Stimulated activated CD8-positive, alpha-beta memory T cell treated with anti-CD3 and anti-CD28 coated beads, Interleukin-4, amount 100 ng/mL, for 24 hours (primary cell): ENCODE measurements around the gene DDO.

Experiments
- DNase-seq: peaks from one replicate; pipeline ENCODE4 v3.0.0-alpha.2; 2020; ENCODE audit warnings: low read depth

The DDO gene

DNA sequence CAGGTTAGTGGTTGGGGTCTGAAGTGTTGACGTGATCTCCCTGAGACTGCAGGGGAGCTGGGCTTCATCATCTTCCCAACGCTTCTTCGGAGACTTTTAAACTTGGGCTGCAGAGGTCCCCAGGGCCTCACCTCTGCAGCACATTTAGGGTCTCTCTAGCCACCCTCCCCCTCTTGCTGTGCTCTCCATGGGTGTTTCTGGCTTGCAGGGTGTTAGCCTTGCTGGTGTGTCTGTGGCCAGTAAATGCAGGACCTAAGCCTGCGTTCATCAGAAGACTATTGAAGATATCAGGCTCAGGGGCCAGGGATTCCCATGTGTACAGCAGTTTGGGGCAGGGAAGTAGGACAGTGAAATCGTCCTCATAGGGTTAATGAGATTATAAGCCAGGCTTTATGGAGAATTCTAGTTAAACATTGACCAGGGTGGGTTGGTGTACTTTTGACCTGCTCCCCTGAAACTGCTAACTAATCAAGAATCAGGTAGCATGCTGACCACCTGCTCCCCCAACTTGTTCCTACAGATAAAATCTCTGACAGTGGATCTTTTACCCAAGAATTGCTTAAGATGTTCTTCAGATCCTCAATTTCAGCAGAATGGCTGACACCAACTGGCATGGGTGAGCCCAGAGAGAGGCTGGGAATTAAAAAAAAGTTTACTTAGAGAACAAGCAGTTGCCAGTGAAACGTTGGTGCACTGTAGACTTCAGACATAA, 3.8 kb upstream of the DDO start:
- DNase-seq = no peak

DNA sequence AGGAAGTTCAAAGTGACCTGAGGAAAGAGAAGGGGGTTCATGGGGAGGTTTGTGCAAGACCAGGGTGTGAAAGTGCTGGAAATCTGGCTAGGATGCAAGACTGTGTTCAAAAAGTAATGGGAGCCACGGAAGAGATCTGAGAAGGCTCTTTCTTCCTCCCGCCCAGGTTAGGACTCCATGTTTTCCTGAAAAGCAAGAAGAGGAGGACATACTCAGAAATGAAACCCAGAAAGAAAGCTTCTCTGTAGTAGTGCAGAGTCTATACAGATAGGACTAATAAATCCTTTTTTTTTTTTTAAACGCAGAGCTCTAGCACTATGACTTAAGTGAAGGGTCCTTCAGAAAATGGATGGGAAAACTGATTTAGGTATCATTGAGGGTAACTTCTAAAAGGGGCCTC, 3.2 kb upstream of the DDO start:
- no peak for DNase-seq

GRCh38 chr6:110414669-110415068, 706 bp downstream of the DDO start:
- no peak for DNase-seq

DNA sequence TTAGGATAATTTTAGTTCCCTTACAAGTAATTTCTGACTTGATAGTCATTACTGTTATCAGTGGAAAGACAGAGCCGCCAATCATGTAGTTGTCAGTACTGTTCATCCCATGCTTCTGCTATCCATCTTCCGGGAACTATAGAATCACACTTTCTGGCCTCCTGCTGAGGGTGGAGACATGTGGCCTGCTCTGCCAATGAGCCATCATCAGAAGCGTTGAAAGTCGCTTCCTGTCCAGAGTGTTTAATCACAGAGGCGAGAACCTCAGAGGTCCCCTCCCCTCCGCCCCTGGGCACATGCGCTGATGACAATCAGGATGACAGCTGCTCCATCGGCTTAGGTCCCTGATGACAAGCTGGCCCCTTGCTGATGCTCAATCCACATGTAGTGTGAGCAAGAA, 3.0 kb downstream of the DDO start:
- no peak for DNase-seq

DNA sequence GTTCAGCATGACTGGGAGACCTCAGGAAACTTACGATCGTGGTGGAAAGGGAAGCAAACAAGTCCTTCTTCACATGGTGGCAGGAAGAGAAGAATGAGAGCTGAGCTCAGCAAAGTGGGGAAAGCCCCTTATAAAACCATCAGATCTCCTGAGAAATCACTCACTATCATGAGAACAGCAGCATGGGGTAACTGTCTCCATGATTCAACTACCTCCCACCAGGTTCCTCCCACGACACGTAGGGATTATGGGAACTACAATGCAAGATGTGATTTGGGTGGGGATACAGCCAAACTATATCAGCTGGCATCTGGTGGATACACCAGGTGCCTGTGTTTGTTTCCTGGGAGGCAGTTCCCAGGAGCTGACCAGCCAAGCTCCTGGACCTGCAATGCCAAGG, 4.9 kb downstream of the DDO start:
- no peak for DNase-seq

GRCh38 chr6:110409794-110410193, 5.6 kb downstream of the DDO start:
- DNase-seq = no peak

GRCh38 chr6:110408901-110409300, 6.5 kb downstream of the DDO start:
- no peak for DNase-seq

- DNase-seq = no peak
These were observed 10.8 kb downstream of the DDO start for GRCh38 chr6:110404607-110405006.

GRCh38 chr6:110401585-110402176, 13.7 kb downstream of the DDO start:
- no peak for DNase-seq

- no peak for DNase-seq
These were observed 15.2 kb downstream of the DDO start for GRCh38 chr6:110400208-110400607.

DNA sequence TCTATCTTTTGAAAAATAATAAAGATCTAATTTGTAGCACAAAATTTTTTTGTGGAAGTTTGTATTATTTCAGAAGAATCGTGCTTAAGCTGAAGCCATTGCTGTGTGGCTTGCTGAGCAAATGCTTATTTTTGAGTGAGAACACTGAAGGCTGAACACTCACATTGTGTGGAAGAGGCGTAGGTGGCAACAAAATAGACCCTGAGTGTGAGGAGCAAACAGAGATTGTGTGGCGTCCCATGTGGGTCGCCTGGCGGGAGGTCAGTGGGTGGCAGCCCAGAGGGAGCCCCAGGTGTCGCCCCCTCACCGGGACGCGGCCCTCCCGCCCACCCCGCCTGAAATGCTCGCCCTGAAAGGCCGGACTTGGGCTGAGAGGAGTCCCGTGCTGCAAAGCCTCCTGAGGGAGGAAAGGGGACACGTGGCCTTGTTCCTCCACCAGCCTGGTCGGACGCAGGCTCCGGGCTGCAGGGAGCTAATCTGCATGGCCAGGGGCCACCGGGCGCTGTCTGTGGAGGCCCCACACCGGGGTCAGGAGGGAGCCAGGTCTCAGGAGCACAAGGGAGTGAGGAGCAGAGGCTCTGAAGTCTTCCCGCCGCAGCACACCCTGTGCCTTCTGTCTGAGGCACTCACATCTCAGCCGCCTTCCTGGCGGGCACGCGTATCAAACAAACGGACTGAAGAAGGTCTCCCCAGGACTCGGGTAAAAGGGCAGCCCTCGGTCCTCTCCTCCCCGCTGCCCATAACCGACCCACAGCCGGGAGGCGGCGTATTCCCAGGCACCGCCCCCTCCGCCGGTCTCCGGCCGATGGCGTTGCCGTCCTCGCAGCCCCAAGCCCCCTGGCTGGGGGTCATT, 15.9 kb downstream of the DDO start:
- DNase-seq = no peak

GRCh38 chr6:110398778-110399177, 16.6 kb downstream of the DDO start:
- no peak for DNase-seq

GRCh38 chr6:110395221-110395620, 20.2 kb downstream of the DDO start:
- no peak for DNase-seq

GRCh38 chr6:110394409-110394808, 21.0 kb downstream of the DDO start:
- no peak for DNase-seq

GRCh38 chr6:110392727-110393126, 22.6 kb downstream of the DDO start:
- no peak for DNase-seq

GRCh38 chr6:110390404-110390803, 25.0 kb downstream of the DDO start:
- DNase-seq = no peak

GRCh38 chr6:110389689-110390382, 25.5 kb downstream of the DDO start:
- DNase-seq = no peak

- DNase-seq = no peak
These were observed 27.4 kb downstream of the DDO start for GRCh38 chr6:110387986-110388385.

- no peak for DNase-seq
These were observed 29.9 kb downstream of the DDO start for GRCh38 chr6:110385458-110385863.

DNA sequence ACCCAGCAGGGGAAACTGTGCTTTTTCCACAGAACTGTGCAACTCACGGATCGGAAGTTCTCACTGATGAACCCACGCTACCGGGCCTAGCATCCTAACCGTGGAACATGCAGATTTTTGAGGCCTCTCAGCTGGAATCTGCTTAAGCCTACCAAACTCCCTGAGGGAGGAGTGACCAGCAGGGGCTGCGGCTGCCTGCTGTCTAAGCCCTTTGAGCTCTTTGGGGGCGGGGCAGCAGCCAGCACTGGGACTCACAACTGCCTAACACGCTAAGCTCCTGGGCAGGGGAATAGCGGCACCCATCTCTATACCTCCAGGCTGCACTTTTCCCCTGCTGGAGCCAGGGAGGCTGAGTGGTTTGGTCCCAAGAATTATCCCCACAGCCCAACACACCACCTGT, 36.8 kb downstream of the DDO start:
- no peak for DNase-seq

DNA sequence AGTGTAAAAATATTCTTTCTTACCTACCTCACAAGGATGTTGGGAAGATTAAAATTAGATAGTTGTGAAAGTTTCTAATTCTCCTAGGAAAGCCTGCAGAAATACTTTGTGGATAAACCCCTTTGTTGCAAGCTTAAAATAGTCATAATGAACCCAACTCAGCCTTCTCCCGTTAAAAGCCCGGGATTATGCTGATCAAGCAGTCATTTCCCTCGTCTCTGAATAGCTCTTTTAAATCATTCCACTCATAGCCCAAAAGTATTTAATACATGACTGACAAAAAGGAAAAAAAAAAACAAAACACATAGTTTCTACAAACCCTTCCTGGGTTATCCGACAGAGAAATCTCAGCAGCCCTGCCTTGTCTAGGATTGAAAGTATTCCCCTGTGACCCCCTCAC, 46.3 kb downstream of the DDO start:
- DNase-seq = no peak

DNA sequence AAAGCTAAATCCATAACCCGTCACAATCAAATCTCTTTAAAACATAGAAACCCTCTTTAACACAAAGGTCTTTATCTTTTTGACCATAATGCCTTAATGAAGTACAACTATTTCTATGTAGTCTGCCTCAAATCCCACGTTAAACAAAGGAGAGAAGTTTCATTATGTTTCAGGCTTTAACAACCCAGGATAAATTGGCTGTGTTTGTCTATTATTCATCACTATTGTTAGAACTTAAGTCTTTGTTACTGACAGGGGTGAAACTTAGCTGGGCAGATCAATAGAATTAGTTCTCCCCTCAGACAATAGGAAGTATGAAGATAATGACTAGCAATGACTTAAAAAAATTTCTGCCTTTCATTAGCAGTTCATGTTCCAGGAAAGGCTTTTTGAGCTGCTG, 47.1 kb downstream of the DDO start:
- no peak for DNase-seq

DNA sequence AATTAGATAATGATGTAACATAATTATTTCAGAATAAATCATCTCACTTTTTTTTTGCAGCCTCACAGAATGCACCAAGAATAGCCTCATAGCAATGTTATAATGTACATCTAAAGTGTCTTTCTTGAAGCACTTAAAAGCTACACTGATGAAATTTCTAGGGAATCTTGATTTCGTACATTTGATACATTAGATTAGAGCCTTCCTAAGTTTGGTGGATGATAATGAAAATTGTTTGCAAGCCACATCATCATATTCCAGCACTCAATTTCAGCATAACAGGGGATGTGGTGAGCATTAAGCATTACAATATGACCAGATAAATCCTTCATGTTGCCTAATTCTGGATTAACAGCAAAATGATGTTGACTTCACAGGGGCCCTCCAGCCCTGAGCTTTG, 47.5 kb downstream of the DDO start:
- no peak for DNase-seq
